NCI-H1092 (cell line): Measurements from ENCODE around the gene HS1BP3.

Experiments
- DNase-seq: peaks from one replicate; lab custom pipeline; 2025; lab: John Stamatoyannopoulos, UW

The HS1BP3 gene

GRCh38 chr2:20570249-20570648, 80.6 kb downstream of the HS1BP3 start:
- no peak for DNase-seq

GRCh38 chr2:20569464-20570223, 81.3 kb downstream of the HS1BP3 start:
- DNase-seq, result no peak

- DNase-seq, result no peak
Observed at GRCh38 chr2:20568501-20569463, 82.1 kb downstream of the HS1BP3 start.

- no peak for DNase-seq
Observed at GRCh38 chr2:20567926-20568179, 83.0 kb downstream of the HS1BP3 start.
